Activated gamma-delta T cell (primary cell): ENCODE measurements around the gene SNIP1.
"Not testable (repeated sequence)": the region's sequence is repeated elsewhere in the genome, so short reads cannot be mapped to it uniquely, and the experiment has no call there.

ENCODE experiments used
- DNase-seq: peaks from one replicate; lab custom pipeline; 2025; lab: John Stamatoyannopoulos, UW

The SNIP1 gene

DNA sequence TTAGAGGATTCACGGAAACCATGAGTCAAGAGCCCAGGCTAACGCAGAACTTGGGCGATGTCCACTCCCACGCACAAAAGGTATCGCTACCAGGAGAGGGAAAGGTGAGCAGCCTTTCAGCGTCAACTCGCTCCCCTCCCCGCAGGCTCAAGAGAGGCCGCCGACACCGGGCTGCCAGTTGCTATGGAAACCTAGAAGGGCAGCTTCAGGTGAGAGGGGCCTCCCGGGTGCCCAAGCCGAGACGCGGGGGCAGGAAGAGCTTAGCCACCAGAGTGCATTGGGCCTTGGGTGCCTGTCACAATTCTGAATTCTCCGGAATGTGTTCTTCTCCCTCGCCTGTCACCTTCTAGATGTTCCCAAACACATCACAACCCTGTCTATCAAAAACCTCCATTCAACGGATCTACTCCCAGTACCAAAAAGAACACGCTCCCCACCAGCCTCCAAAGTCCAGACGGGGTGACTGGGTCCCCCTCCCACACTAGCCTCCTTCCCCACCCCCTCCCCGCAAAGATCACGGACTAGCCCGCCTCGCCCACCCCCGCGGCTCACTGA lies 40.2 kb downstream of the SNIP1 start:
- no peak for DNase-seq

DNA sequence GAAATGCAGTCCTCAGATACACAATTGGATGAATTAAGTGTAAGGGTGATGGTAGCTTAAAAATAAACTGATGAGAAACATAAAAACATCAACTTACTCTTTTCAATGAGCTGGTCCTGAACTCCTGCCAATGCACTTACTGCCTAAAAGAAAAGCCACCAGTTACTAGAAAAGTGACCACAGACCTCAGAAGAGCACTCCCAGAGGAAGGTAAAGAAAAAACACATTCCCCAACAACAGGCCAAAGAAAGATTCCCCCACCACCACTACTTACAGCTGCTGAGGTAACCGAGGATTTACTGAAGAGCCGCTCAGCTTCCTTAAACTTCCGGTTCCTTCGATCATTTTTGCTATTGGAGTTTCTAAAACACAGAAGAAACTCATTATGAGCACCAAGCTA lies 44.9 kb downstream of the SNIP1 start:
- no peak for DNase-seq

DNA sequence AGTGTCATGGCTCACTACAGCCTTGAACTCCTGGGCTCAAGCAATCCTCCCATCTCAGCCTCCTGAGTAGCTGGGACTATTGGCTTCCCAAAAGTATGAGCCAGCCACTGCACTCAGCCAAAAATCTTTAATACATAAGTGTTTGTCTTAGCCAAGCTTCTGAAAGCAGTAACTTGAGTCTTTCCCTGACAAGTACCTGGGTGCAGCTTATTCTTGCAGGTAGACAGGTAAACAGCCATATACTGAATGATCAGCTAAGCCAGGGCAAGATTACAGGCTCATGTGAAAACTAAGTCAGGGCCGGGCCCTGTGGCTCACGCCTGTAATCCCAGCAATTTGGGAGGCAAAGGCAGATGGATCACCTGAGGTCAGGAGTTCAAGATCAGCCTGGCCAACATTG lies 47.4 kb downstream of the SNIP1 start:
- DNase-seq, result no peak

DNA sequence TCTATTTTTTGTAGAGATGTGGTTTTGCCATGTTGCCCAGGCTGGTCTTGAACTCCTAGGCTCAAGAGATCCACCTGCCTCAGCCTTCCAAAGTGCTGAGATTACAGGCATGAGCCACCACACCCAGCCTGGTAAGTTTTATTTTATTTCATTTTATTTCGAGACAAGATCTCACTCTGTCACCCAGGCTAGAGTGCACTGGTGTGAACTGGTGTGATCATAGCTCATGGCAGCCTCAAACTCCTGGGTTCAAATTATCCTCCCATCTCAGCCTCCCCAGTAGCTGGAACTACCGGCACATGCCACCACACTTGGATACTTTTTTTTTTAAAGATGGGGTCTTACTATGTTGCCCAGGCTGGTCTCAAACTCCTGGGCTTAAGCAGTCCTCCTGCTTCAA lies 51.3 kb downstream of the SNIP1 start:
- DNase-seq, result not testable (repeated sequence)

DNA sequence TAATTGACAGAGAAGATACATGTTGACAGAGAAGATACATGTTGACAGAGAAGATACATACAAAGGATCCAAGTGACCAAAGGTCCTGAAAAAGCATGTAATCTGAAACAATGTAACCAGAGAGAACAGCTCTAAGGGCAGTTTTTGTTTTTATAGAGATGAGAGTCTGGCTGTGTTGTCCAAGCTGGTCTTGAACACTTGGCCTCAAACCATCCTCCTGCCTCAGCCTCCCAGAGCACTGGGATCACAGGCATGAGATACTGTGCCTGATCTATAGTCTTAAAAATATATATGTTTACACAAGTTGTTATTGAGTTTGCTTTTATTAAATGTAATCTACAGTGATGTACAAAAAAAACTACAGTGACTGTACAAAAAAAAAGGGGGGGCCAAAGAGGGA lies 52.0 kb downstream of the SNIP1 start:
- no peak for DNase-seq

DNA sequence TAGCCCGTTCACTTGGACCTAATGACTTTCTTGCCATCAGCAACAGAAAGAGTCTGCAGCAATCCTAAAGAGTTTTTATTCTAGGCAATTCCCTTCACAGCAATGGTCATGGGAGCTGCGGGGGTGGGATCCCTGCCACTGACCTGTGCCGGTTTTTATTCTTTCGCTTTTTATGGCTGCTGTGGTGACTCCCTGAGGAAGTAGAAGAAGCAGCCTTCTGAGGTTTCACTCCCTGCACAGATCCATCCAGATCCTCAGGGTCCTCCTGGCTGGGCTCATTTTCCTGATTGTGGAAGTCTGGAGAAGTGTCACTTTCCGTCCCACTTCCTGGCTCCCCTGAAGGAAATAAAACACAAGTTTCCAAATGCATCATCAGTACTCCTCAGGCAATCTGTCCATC lies 52.4 kb downstream of the SNIP1 start:
- no peak for DNase-seq

DNA sequence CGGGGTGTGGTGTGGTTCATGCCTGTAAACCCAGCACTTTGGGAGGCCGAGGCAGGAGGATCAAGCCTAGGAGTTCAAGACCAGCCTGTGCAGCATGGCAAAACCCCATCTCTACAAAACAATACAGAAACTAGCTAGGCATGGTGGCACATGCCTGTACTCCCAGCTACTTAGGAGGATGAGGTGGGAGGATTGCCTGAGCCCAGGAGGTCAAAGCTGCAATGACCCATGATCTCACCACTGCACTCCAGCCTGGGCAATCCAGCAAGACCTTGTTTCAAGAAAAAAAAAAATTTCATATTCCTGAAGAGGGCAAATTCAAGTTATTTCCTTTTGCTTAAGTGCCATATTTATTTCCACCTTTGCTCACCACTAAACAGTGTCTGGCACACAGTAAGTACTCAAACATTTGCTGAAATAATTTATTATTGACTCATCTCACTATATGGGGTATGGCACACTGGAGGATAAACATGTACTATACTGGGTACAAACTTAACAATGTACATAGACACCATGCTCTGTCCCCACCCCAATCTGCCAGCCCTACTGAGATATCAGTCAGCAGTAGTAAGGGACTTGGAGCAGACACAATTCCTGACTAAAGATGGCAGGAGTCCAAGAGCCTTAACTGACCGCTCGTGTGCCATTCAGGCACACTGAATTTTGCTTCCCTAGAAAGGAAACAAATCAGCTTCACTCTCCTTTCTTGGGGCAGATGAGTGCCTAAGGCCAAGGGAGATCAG lies 55.0 kb downstream of the SNIP1 start:
- no peak for DNase-seq

DNA sequence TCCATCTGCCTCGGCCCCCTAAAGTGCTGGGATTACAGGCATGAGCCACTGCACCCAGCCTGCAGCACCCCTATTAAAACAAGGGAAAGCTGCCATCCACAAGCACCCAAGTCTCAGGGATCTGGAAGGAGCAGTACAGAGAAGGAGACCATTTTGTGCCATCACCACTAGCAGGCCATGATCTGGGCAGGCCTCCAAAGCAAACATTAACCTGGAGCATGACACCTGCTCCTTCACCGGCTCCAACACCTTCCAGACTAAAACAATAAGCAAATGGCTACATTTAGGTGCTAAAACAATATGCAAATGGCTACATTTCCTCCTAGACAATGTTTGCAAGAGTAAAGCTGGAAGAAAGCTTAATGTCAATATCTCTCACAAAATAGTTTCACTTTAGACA lies 56.3 kb downstream of the SNIP1 start:
- no peak for DNase-seq

DNA sequence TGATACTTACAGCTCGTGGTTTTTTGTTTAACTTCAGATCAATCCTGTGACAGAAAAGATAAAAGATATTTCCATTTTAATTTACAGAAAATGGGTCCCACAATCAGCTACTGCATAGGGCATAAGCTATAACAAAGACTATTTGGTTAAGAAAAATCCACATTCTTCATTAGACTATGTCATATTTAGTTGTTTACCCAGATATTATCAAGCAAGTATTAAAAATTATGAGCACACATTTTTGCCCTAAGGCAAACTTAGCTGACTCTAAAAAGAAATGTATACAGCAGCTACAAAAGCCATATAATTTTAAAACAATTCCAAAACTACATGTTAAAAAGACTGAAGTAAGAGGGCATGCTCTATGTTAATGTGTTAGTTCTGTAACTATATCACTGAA lies 58.2 kb downstream of the SNIP1 start:
- DNase-seq, result no peak

DNA sequence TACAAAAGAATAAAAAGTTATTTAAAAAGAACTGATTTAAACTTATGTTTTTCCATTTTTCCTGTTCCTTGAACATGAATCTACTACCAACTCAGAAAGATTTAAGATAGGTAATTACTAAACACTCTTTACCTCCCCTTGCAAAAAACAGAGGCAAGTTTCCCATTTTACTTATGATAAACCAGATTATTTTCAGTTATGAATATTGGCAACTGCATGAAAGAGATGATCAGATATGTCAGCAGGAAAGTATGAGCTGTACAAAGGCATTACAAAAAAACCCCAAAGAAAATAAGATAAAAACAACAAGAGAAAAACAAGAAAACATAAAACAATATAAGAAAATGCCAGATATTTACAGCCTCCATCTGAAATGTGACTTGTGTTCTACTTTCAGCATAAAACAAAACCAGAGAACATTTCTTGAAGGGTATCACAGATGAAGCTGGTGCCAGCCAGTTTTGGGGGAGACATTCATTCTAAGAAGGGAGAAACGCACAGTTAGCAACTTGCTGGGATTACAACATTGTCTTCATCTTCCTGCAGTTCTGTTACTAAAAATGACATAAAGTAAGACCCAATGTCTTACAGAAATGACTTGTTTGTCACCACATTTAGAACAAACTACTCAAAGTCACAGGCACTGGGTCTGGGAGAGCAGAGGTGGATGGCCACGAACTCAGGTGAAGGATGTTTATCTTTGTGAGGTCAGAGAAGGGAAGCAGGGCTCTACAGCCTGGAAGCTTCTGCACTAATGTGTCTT lies 60.6 kb downstream of the SNIP1 start:
- no peak for DNase-seq

DNA sequence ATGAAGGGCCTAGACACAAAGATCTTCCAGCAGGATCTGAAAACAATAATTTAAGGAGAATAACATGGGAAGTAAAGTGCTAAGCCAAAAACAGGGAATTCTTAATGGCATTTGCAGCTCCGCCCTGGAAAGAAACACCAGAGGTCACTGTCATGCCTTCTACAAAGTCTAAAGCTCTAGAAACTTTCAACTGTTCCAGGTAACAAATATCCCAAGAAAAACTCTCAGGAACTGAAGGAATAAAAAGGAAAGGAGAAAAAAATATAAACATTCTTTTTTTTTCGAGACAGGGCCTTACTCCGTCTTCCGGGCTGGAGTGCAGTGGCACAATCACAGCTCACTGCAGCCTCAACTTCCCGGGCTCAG lies 66.5 kb downstream of the SNIP1 start:
- DNase-seq, result no peak

DNA sequence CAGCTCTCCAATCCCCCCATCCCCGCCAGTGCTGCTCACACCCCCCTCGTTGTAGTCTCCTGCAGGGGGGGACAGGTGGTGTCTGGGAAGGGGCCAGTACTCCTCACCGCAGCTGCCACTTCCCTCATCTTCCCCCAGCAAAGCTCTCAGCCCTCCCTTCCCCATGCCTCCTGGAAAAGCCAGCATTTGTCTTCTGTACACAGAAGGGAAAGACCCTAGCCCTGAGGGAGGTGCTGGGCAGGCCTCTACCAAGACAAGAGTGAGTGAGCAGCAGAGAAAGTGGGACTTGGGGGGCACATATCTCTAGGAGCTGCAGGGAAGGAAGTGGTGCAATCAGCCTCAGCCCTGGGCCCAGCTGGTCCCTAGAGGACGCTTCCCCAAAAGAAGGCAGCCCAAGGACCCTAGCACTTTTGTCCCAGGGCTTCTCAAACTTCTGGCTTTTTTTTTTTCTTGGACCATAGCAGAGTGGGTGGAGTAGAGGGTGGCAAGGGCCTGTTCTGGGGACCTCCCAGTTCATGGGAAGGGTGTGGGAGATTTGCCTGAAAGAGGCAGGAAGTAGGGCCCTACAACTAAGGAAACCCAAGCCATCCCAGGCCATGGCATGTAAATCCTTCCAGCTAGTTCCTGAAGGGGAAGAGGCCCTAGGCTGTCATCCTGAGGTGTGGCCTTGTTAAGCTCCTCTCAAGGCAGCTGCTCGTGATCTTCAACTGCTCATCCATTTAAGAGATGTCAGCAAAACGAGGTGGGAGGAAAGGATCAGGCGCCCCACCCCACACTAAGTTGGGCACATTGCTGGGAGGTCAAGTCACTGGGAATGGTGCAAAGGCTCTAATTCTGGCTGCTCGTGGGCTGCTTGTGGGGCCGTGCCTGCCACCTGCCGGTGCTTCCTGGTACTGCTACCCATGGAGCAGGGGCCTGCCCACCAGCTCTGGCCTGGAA lies 67.1 kb downstream of the SNIP1 start:
- peak; percentile 43 for DNase-seq

DNA sequence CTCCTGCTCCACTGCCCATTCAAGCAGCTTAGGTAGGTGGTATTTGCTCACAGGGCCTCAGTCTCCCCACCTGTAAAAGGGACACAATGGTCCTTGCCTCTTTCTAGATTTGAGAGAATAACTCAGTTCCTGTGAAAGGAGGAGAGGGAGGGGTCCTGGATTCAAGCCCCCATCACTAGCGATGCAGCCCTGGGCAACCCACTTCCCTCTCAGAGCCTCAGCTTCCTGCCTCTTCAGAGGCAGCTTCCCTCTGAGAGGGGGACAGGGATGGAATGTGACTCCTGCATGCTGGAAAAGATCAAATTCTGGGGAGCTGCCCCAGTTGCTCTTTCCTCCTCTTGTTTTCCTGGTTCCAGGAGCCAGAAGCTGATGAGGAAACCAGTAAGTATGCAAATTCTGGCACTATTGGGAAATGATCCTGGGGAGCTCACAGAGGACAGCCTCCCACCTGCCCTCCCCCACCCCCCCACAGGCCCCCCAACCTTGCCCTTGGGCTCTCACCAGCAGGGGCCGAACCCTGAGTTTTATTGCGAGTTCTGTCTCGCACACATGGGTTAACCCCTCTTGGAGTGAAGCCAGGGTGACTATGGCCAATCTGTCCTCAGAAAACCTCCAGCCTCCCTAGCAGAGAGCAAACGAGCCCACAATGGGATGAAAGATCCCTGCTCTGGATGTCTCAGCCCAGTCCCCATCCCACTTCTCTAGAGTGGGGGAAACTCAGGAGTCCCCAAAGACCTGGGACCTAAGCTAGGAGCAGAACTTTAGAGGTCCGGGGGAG lies 68.0 kb downstream of the SNIP1 start:
- DNase-seq, result no peak
